ENCODE measurements around the gene TSPAN16.
A peak's percentile ranks its signal among the peaks of the same experiment; 100 is the strongest.
"Not testable (repeated sequence)": the region's sequence is repeated elsewhere in the genome, so short reads cannot be mapped to it uniquely, and the experiment has no call there.

The TSPAN16 gene

GRCh38 chr19:11345122-11345803, 49.3 kb downstream of the TSPAN16 start:
- no peak for DNase-seq (ENCODE audit: low read depth)

DNA sequence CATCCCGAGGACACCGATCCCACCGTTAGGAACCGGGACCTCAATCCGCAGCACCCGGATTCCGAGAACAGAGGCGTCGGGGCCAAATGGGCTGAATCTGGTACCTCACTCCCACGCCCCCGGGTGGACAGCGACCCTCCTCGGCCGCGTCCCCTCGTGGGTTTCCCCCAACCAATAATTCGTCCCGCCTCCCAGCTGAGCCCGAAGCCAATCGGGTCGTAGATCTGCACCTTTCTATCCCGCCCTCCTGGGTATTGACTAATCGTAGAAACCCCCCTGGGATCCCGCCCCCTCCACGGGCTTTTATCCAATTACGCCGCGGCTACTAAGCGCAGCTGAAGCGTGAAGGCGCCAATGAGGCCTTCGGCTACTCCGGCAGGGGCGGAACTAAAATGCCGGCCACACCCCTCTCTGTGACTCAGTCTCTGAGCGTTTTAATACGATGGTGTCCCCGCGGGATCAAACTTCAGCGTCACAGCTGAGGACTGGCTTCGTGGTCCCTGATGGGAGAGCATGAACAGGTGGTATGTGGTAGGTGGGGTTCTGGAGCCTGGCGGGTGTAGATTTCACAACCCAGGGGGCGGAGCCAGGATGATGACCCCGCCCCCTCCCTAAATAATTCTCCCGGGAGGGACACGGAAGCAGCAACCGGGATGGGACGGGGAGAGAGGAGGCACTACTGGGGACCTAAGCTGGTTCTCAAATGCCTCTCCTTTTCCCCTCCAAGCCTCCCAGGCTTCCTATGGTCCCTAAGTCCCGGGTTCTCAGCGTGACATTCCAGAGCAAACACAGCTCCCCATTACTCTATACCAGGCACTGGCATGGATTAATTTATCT, 50.4 kb downstream of the TSPAN16 start, which contains the start of the genes CCDC159 and TMEM205:
Gene CCDC159 (plus strand): TSS at position 416 of the 837 bp plus-strand sequence. CDS start 88 bp downstream, at position 504.
Gene TMEM205 (minus strand): TSS at position 165 of the 837 bp plus-strand sequence. CDS start 649 bp downstream, outside the sequence.
- DNase-seq (ENCODE audit: low read depth): peak; percentile 98

DNA sequence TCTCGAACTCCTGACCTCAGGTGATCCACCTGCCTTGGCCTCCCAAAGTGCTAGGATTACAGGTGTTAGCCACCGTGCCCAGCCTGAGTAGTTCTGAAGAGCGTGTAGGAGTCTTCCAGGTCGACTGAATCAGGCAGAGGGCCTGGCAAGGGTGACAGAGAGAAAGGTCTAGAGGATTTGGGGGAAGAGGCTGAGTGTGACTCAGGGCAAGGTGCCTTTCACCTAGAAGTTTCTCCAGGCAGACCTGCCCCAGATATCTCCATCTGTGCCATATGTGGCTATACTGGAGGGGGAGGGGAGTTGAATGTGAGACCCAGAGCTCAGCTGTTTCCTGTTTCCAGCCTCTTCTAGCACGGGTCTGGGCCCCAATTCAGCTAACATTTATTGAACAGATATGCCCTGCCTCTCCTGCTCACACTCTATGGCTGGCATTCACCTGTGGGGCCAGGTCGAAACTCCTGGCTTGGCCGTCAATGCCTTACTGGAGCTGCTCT, 51.6 kb downstream of the TSPAN16 start:
- DNase-seq (ENCODE audit: low read depth): no peak

GRCh38 chr19:11349171-11349570, 53.2 kb downstream of the TSPAN16 start:
- DNase-seq (ENCODE audit: low read depth): no peak

- not testable (repeated sequence) for DNase-seq (ENCODE audit: low read depth)
Observed at GRCh38 chr19:11354102-11354501, 58.1 kb downstream of the TSPAN16 start.

GRCh38 chr19:11355160-11356073, 59.5 kb downstream of the TSPAN16 start, which contains the start of gene PLPPR2:
Gene PLPPR2 (plus strand): TSS chr19:11355432. CDS start chr19:11357674, 2,242 bp downstream.
- peak; percentile 78 for DNase-seq (ENCODE audit: low read depth)

DNA sequence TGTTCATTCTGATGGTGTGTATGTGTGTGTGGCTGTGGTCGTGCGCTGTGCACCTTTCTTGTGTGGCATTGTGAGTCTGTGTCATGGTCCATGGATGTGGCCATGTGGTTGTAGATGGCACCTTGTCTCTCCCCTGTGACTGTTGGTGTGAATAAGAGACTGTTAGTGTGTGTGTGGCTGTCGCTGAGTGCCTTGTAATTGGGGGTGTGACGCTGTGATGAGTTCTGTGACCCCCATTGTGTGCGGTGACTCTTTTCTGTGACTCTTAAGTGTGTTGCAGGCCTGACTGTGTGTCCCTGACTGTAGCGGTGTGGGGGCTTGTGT, 60.1 kb downstream of the TSPAN16 start:
- no peak for DNase-seq (ENCODE audit: low read depth)

- no peak for DNase-seq (ENCODE audit: low read depth)
Observed at GRCh38 chr19:11356676-11357550, 61.0 kb downstream of the TSPAN16 start.

DNA sequence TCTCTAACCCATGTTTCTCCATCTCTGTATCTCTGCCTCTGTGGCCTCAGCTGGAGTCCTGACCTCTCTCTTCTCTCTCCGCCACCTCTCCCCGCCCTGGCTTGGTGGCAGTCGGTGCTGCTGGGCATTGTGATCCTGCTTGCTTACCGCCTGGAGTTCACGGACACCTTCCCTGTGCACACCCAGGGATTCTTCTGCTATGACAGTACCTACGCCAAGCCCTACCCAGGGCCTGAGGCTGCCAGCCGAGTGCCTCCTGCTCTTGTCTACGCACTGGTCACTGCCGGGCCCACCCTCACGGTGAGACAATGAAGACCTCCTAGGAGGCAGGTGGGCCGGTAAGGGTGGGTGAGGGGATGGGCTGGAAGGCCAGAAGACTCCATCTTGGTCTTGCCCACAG, 63.5 kb downstream of the TSPAN16 start:
- no peak for DNase-seq (ENCODE audit: low read depth)

- DNase-seq (ENCODE audit: low read depth): peak; percentile 55
Observed at GRCh38 chr19:11361037-11361770, 65.2 kb downstream of the TSPAN16 start.

DNA sequence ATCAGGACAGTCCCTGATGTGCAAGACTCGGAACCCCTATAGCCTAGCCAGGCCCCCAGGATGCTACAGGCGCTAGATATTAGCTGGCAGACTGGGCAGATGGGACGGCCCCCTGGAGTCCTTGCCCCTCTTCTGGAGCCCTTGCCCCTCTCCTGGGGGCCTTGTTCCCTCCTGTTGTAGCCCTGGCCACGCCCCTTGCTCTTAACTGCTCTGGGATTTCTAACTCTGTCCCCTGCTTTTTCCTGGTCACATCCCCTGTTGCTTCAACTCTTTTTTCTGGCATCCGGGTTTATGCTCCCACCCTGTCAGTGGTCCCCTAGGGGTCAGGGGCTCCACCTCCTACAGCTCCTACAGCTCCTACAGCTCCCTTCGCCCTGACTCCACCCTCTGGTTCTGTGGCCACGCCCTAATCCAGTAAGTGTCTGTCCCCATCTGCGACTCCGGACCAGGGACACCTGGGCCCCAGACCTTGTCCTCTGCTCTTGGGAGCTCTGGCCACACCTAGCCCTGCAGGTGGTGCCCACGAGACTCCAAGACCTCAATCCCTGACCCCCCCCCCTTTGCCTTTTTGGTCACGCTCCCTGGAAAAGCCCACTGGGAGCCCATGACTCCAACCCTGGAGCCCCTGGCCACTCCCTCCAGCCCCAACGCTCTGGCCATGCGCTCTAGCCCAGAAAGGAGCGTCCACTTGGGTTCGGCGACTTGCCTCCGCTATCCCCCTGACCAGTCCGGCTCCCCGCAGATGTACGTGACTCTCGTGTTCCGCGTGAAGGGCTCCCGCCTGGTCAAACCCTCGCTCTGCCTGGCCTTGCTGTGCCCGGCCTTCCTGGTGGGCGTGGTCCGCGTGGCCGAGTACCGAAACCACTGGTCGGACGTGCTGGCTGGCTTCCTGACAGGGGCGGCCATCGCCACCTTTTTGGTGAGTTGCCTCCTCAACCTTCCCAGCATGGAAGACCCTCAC, 66.1 kb downstream of the TSPAN16 start:
- DNase-seq (ENCODE audit: low read depth): no peak

GRCh38 chr19:11363881-11364280, 67.9 kb downstream of the TSPAN16 start:
- no peak for DNase-seq (ENCODE audit: low read depth)

- no peak for DNase-seq (ENCODE audit: low read depth)
Observed at GRCh38 chr19:11364296-11364904, 68.4 kb downstream of the TSPAN16 start.

DNA sequence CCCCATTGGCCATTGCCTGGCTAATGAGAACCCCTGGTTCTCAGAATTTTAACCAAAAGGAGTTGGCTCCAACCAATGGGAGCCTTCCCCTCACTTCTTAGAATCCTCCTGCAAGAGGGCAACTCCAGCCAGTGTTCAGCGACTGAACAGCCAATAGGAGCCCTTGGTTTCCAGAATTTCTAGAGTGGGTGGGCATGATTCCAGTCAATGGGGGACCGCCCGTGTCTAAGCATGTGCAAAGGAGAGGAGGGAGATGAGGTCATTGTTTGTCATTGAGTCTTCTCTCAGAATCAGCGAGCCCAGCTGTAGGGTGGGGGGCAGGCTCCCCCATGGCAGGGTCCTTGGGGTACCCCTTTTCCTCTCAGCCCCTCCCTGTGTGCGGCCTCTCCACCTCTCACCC, 69.0 kb downstream of the TSPAN16 start:
- DNase-seq (ENCODE audit: low read depth): no peak
